Testis (tissue), 3 donors: ENCODE data around the gene GRIP1. TPM values are rescaled to one million over a fixed set of nuclear protein-coding genes. Genes with fewer than 3 reads are reported as not detected.

ENCODE experiments used
- DNase-seq: peaks from one replicate; pipeline ENCODE4 v3.0.0-alpha.2; 2019
- H3K27ac ChIP-seq, 2 donors: fragments of 200-600 bp; sonication (generic); one replicate each; pipeline ENCODE4 v1.5.1; 2019
- H3K27me3 ChIP-seq: fragments of 200-600 bp; sonication (generic); one replicate; pipeline ENCODE4 v1.5.1; 2019
- H3K36me3 ChIP-seq: fragments of 200-600 bp; sonication (generic); one replicate; pipeline ENCODE4 v1.5.1; 2017; ENCODE audit warnings: low read depth; ENCODE audit errors: missing control alignments
- H3K4me1 ChIP-seq: fragments of 200-600 bp; sonication (generic); one replicate; pipeline ENCODE4 v1.5.1; 2019
- H3K4me3 ChIP-seq, 2 donors: fragments of 200-600 bp; sonication (generic); one replicate each; pipeline ENCODE4 v1.5.1; 2017 to 2019
- H3K9me3 ChIP-seq: fragments of 200-600 bp; sonication (generic); one replicate; pipeline ENCODE4 v1.5.1; 2017
- CTCF ChIP-seq, 3 experiments: fragments of 450-650 bp in 2 of 3; fragments of 200-600 bp in 1 of 3; sonication (generic) in 1 of 3; IDR thresholded peaks; one replicate each; pipeline ENCODE4 v1.5.1; 2016 to 2019; ENCODE audit warnings: antibody characterized with exemption in 3 of 3, mild to moderate bottlenecking in 2 of 3, moderate library complexity in 1 of 3
- POLR2A ChIP-seq: fragments of 450-650 bp; IDR thresholded peaks from one replicate; pipeline ENCODE4 v1.6.1; 2017; ENCODE audit warnings: antibody characterized with exemption, mild to moderate bottlenecking, moderate library complexity
- WGBS, 2 donors: methylation state at CpG; one replicate each; pipeline ENCODE4 v1.1.5; 2018; 5-methylcytosine and 5-hydroxymethylcytosine counted together
- intact Hi-C: fragments of 100-400 bp; cut with DNase I; formaldehyde crosslinking; loops from one replicate; pipeline ENCODE4 v1.15.1; 2023; ENCODE audit warnings: low total_unique reads
- polyA plus RNA-seq: library from polyadenylated mRNA; stranded (reverse); fragments of 350-450 nt; fragmentation: Illumina TruSeq; extraction: RNeasy Lipid Tissue Mini Kit (QIAGEN cat#74804); gene quantifications from one replicate; pipeline ENCODE4 v1.2.3, GENCODE V29; 2014; ENCODE audit warnings: low read depth, low replicate concordance; ENCODE audit not compliant: insufficient read depth
- total RNA-seq, 2 donors: library from RNA; depleted of rRNA; stranded (reverse); fragments of >200 nt; gene quantifications; one replicate each; pipeline ENCODE4 v1.2.3, GENCODE V29; 2016

The GRIP1 gene
- total and polyA plus RNA-seq, 3 donors from 2014 or later: 12.0 to 14.0 (median 12.9) TPM

GRCh38 chr12:66594688-66595087 is 84.2 kb downstream of the GRIP1 start:
- no peaks in the 10 kb centered on the region for H3K36me3 ChIP-seq
- H3K4me3 ChIP-seq: no peak overlapping the region
- H3K27me3 ChIP-seq: no peaks in the 10 kb centered on the region
- H3K4me1 ChIP-seq: no peaks in the 10 kb centered on the region
- H3K9me3 ChIP-seq: no peaks in the 10 kb centered on the region
- intact Hi-C loops: no loop called here
- TF ChIP-seq POLR2A (no peak), CTCF (IDR thresholded peaks at IDR 0.05) (no peak)
- DNase-seq: no peak
- H3K27ac ChIP-seq: no peak overlapping the region

DNA sequence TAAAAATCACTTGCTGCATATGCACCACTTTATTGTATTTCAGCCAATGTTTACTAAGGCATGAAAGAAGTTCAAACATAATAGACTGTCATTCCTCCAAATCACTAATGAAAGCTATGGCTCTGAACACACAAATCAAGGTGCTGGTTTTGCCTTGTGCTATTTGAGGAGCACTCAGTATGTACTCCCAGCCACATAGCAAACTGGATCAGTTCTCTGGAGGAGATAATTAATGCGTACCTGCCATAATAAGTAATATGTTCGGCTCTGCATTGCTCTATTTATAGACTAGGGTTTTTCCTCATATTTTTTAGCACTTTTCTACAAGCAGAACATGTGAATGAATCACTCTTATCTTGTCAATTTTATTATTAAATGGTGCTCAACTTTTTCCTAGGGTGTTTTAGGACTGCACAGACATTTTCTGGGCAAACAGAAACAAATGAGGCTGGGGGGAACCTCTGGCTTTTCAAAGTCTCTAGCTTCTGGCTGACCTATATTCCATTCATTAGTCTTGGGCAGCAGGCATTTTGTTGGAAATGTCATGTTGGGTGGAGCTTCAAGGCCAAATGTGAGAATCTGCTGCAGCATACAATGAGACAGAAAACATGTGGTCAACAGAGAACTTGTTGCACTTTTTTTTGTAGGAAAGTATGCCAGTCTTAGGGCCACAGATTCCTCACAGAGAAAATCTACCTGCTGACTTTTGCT is 88.4 kb downstream of the GRIP1 start:
- DNase-seq: no peak
- WGBS, 2 donors: 73 to 76% methylated on average over 2 of the region's 2 CpGs
- no peaks in the 10 kb centered on the region for H3K27me3 ChIP-seq
- intact Hi-C loops: no loop called here
- H3K9me3 ChIP-seq: no peaks in the 10 kb centered on the region
- TF ChIP-seq CTCF (IDR thresholded peaks at IDR 0.05) (no peak), POLR2A (no peak)
- no peaks in the 10 kb centered on the region for H3K4me1 ChIP-seq
- H3K4me3 ChIP-seq: no peak overlapping the region
- H3K27ac ChIP-seq: no peak overlapping the region
- H3K36me3 ChIP-seq: no peaks in the 10 kb centered on the region

DNA sequence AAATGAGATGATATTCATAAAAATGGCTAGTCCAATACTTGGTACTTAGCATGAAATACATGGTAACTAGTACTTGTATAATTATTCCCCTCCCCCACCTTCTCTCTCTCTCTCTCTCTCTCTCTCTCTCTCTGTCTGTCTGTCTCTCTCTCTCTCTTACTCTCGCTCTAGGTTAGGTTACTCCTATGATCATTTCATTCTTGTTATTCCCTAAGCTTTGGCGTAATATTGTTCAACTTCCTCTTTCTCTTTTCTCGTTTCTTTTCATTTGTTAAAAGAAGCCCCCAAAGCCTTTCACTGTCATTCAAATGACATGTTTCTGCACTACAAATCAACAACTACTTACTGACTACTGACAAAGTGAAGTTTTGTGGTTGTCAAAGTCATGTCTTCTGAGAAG is 89.8 kb downstream of the GRIP1 start:
- no peak for DNase-seq
- 91 to 93% methylated on average over 3 of the region's 3 CpGs for WGBS, 2 donors
- Histone ChIP-seq H3K27me3 (no peaks in the 10 kb centered on the region), H3K9me3 (no peaks in the 10 kb centered on the region), H3K4me3 (no peak overlapping the region), H3K4me1 (no peaks in the 10 kb centered on the region), H3K36me3 (no peaks in the 10 kb centered on the region), H3K27ac (no peak overlapping the region)
- intact Hi-C loops: no loop called here
- no peak for TF ChIP-seq CTCF (IDR thresholded peaks at IDR 0.05)
- TF ChIP-seq POLR2A: no peak

- no peaks in the 10 kb centered on the region for H3K36me3 ChIP-seq
- no peaks in the 10 kb centered on the region for H3K4me1 ChIP-seq
- no peak overlapping the region for H3K4me3 ChIP-seq
- DNase-seq: no peak
- TF ChIP-seq POLR2A (no peak), CTCF (IDR thresholded peaks at IDR 0.05) (no peak)
- no peak overlapping the region for H3K27ac ChIP-seq
- intact Hi-C loops: no loop called here
- 79% methylated on average over 6 of the region's 6 CpGs for WGBS, 2 donors
- H3K9me3 ChIP-seq: no peaks in the 10 kb centered on the region
- no peaks in the 10 kb centered on the region for H3K27me3 ChIP-seq
These were observed 91.0 kb downstream of the GRIP1 start for GRCh38 chr12:66587912-66588311.

DNA sequence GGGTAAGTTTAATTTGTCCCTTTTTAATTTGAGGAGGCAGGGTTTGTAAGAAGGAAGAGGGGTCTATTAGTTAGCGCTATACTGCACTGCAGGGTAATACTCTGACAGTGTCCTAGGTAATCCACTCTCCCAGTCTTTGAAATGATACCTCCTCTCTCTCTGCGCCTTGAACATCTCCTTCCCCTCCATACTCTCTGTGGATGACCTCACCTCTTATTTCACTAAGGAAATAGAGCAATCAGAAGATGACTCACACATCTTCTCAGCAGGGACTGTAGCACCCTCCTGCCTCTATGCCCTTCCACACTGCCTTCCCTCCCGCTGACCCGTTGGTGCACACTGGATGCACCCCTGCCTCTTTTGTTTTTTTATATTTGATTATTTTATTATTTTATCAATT is 94.2 kb downstream of the GRIP1 start:
- Histone ChIP-seq H3K4me1 (no peaks in the 10 kb centered on the region), H3K4me3 (no peak overlapping the region), H3K27me3 (no peaks in the 10 kb centered on the region), H3K27ac (no peak overlapping the region), H3K36me3 (no peaks in the 10 kb centered on the region), H3K9me3 (no peaks in the 10 kb centered on the region)
- WGBS, 2 donors: 95 to 96% methylated on average over 4 of the region's 4 CpGs
- TF ChIP-seq CTCF (IDR thresholded peaks at IDR 0.05) (no peak), POLR2A (no peak)
- intact Hi-C loops: no loop called here
- DNase-seq: no peak
